Measurements from ENCODE around the gene ALMS1. TPM values are rescaled to one million over a fixed set of nuclear protein-coding genes. Genes with fewer than 3 reads are reported as not detected.

ALMS1 gene
- polyA plus RNA-seq, 1 of the 3 experiments (the other 2 are of a cell fraction) = 7.0 TPM

DNA sequence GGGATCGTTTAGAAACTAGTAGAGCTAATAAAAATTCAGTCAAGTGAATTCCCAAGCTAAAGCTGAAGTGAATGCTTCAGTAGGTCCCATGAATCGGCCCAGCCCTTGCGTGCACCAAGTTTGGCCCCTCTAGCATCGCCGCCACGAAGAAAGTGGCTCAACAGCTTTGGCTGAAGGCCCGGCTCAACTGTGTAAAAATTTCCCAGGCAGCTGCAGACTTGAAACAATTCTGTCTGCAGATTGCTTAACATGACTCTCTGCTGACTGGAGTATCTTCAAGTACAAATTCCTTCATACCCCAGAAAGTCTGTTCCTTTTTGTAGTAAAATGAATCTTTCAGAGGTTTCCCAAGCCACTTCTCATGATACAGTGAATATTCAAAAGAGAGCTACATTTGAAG is 32.7 kb downstream of the ALMS1 start:
- Histone ChIP-seq H3K79me2 (ENCODE audit: insufficient read depth) (peaks cover 11% of the 10 kb centered on the region), H3K4me1 (ENCODE audit: control insufficient read depth in 1 of 2, insufficient read depth in 2 of 2, low read depth in 1 of 2, low read length in 1 of 2) (peaks cover 0 to 11% of the 10 kb centered on the region in 2 experiments; a peak in 1 of 4 replicates), H3K9ac (no peak overlapping the region), H3K27me3 (ENCODE audit: insufficient read depth) (no peaks in the 10 kb centered on the region), H3K36me3 (replicated peaks in 1 of 2; ENCODE audit: control insufficient read depth in 1 of 2, insufficient read depth in 2 of 2, low read length in 1 of 2) (peaks cover 26 to 29% of the 10 kb centered on the region in 2 experiments), H3K27ac (ENCODE audit: low read depth in 2 of 2, low read length in 1 of 2) (no peak overlapping the region), H3K9me3 (no peaks in the 10 kb centered on the region; the same call in 1 of the 2 replicates), H4K20me1 (ENCODE audit: insufficient read depth) (peaks cover 13% of the 10 kb centered on the region; the same call in 1 of the 2 replicates), H2AFZ (ENCODE audit: low read depth) (no peak overlapping the region), H3K4me2 (no peak overlapping the region), H3K4me3 (ENCODE audit: low read depth in 2 of 2, low read length in 1 of 2) (no peak overlapping the region), H3K9me2 (no peaks in the 10 kb centered on the region), H3F3A (replicated peaks; ENCODE audit: insufficient read depth) (peaks cover 12% of the 10 kb centered on the region)
- DNase-seq = no peak
- TF ChIP-seq, protein P1, sequence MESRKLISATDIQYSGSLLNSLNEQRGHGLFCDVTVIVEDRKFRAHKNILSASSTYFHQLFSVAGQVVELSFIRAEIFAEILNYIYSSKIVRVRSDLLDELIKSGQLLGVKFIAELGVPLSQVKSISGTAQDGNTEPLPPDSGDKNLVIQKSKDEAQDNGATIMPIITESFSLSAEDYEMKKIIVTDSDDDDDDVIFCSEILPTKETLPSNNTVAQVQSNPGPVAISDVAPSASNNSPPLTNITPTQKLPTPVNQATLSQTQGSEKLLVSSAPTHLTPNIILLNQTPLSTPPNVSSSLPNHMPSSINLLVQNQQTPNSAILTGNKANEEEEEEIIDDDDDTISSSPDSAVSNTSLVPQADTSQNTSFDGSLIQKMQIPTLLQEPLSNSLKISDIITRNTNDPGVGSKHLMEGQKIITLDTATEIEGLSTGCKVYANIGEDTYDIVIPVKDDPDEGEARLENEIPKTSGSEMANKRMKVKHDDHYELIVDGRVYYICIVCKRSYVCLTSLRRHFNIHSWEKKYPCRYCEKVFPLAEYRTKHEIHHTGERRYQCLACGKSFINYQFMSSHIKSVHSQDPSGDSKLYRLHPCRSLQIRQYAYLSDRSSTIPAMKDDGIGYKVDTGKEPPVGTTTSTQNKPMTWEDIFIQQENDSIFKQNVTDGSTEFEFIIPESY (IDR thresholded peaks at IDR 0.05; ENCODE audit: borderline replicate concordance, low read depth) = no peak
- no peak for TF ChIP-seq CHD2 (IDR thresholded peaks at IDR 0.05; ENCODE audit: low read length, partially characterized antibody)
- TF ChIP-seq, protein P2, sequence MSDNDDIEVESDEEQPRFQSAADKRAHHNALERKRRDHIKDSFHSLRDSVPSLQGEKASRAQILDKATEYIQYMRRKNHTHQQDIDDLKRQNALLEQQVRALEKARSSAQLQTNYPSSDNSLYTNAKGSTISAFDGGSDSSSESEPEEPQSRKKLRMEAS (IDR thresholded peaks at IDR 0.05; ENCODE audit: low read depth) = no peak
- no peak for TF ChIP-seq FOXM1 (IDR thresholded peaks at IDR 0.05; ENCODE audit: low read depth)
- no peak for TF ChIP-seq FOXJ3 (CRISPR knock-in tag; IDR thresholded peaks at IDR 0.05)
- no peak for TF ChIP-seq MEF2A (IDR thresholded peaks at IDR 0.05; ENCODE audit: borderline replicate concordance, low read depth)
- TF ChIP-seq, protein P3, sequence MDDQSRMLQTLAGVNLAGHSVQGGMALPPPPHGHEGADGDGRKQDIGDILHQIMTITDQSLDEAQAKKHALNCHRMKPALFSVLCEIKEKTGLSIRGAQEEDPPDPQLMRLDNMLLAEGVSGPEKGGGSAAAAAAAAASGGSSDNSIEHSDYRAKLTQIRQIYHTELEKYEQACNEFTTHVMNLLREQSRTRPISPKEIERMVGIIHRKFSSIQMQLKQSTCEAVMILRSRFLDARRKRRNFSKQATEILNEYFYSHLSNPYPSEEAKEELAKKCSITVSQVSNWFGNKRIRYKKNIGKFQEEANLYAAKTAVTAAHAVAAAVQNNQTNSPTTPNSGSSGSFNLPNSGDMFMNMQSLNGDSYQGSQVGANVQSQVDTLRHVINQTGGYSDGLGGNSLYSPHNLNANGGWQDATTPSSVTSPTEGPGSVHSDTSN (IDR thresholded peaks at IDR 0.05) = no peak
- no peak for TF ChIP-seq SMC3 (IDR thresholded peaks at IDR 0.05; ENCODE audit: low read depth, low read length)
- no peak for TF ChIP-seq NRF1 (IDR thresholded peaks at IDR 0.05; ENCODE audit: low read depth, low read length)
- TF ChIP-seq, protein P4, sequence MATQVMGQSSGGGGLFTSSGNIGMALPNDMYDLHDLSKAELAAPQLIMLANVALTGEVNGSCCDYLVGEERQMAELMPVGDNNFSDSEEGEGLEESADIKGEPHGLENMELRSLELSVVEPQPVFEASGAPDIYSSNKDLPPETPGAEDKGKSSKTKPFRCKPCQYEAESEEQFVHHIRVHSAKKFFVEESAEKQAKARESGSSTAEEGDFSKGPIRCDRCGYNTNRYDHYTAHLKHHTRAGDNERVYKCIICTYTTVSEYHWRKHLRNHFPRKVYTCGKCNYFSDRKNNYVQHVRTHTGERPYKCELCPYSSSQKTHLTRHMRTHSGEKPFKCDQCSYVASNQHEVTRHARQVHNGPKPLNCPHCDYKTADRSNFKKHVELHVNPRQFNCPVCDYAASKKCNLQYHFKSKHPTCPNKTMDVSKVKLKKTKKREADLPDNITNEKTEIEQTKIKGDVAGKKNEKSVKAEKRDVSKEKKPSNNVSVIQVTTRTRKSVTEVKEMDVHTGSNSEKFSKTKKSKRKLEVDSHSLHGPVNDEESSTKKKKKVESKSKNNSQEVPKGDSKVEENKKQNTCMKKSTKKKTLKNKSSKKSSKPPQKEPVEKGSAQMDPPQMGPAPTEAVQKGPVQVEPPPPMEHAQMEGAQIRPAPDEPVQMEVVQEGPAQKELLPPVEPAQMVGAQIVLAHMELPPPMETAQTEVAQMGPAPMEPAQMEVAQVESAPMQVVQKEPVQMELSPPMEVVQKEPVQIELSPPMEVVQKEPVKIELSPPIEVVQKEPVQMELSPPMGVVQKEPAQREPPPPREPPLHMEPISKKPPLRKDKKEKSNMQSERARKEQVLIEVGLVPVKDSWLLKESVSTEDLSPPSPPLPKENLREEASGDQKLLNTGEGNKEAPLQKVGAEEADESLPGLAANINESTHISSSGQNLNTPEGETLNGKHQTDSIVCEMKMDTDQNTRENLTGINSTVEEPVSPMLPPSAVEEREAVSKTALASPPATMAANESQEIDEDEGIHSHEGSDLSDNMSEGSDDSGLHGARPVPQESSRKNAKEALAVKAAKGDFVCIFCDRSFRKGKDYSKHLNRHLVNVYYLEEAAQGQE (IDR thresholded peaks at IDR 0.05; ENCODE audit: low read depth, low read length) = no peak
- TF ChIP-seq EZH2phosphoT487 (IDR thresholded peaks at IDR 0.05; ENCODE audit: borderline replicate concordance, low read depth) = no peak
- no peak for TF ChIP-seq POLR2AphosphoS5 (IDR thresholded peaks at IDR 0.05; ENCODE audit: low read depth, low read length)
- no peak for TF ChIP-seq SIN3A (IDR thresholded peaks at IDR 0.05; ENCODE audit: borderline replicate concordance, low read depth, low read length)
- TF ChIP-seq, protein P5, sequence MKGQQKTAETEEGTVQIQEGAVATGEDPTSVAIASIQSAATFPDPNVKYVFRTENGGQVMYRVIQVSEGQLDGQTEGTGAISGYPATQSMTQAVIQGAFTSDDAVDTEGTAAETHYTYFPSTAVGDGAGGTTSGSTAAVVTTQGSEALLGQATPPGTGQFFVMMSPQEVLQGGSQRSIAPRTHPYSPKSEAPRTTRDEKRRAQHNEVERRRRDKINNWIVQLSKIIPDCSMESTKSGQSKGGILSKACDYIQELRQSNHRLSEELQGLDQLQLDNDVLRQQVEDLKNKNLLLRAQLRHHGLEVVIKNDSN (IDR thresholded peaks at IDR 0.05; ENCODE audit: borderline replicate concordance, low read depth) = no peak
- TF ChIP-seq RXRA (IDR thresholded peaks at IDR 0.05; ENCODE audit: borderline replicate concordance, low read depth) = no peak
- TF ChIP-seq YY1 (IDR thresholded peaks at IDR 0.05; ENCODE audit: low read depth) = no peak
- TF ChIP-seq TAF1 (IDR thresholded peaks at IDR 0.05; ENCODE audit: borderline replicate concordance, low read depth, low read length) = no peak
- TF ChIP-seq TCF12 (IDR thresholded peaks at IDR 0.05) = no peak
- no peak for TF ChIP-seq FOSL2 (IDR thresholded peaks at IDR 0.05; ENCODE audit: borderline replicate concordance, low read depth)
- no peak for TF ChIP-seq JUND (IDR thresholded peaks at IDR 0.05)
- 88% methylated on average over 7 of the region's 7 CpGs for WGBS (ENCODE audit: low lambda C conversion rate)
- CTCF ChIA-PET = interaction anchor here (1.0 to 3.9 kb wide), 3 partner anchors 8 to 58 kb away, joined by 3 to 12 read pairs (median 3); no protein-coding TSS in a partner anchor
- POLR2A ChIA-PET = no interaction called here
